Left forelimb (tissue), 1 donor: ENCODE results near the gene NUDT5.
"Not testable (repeated sequence)": the region's sequence is repeated elsewhere in the genome, so short reads cannot be mapped to it uniquely, and the experiment has no call there.

Experiments used
- DNase-seq: peaks from one replicate; pipeline ENCODE4 v3.0.0-alpha.2; 2018; ENCODE audit warnings: low spot score

NUDT5 gene

DNA sequence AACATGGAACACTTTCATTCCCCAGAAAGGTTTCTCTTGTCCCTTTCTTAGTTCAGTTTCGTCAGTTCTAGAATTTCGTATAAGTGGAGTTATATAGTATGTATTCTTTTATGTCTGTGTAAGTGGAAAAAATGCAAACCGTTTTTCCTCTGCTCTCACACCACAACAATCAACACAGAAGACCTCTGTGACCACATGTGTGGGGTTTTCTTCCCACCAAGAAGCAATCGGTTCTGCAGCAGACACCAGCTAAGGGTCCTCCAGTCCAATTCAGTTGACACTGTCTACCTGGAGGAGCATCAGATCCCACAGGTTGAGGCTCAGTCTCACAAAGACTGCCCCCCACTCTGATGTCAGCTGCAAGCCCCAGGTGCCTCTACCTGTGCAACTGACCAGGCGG, 6.5 kb upstream of the NUDT5 start:
- DNase-seq, result no peak

DNA sequence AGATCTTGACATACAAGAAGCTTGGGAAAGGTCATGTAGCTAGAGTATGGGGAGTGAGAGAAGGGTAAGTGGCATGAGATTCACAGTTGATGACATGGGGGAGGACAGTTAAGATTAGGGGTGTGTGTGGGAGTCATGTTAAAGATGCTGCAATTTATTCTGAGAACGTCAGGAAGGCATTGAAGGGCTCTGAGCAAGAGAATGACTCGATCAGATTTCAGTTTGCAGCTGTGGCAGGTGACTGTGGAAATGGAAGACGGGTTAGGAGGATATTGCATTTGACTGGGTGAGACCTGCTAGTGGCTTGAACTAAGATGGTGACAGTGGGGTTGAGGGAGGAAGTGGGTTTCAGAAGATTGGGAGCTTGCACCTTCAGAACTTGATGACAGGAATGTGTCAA, 5.9 kb upstream of the NUDT5 start:
- DNase-seq, result no peak

GRCh38 chr10:12200850-12201249, 5.2 kb upstream of the NUDT5 start:
- no peak for DNase-seq

- DNase-seq, result no peak
These were observed 2.5 kb upstream of the NUDT5 start for GRCh38 chr10:12198156-12198555.

GRCh38 chr10:12196531-12197211, 980 bp upstream of the NUDT5 start:
- no peak for DNase-seq

DNA sequence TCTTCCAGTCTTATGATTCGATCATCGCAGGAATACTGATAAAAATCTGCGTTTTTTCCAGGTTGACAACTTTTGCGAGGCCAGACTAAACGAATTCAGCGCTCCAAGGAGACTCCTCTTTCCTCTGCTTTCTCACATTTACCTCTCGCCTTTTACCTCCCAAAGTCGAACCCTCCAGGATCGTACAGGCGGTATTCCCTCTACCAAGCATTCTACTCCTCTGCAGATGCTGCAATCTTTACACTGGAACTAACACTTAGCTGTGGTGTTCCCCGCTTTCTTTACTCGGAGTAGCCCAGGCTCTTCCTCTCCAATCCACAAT, 449 bp downstream of the NUDT5 start:
- no peak for DNase-seq

GRCh38 chr10:12194752-12195271, 879 bp downstream of the NUDT5 start:
- DNase-seq, result no peak

GRCh38 chr10:12193193-12193592, 2.5 kb downstream of the NUDT5 start:
- no peak for DNase-seq

GRCh38 chr10:12191715-12192114, 4.0 kb downstream of the NUDT5 start:
- DNase-seq, result no peak

- DNase-seq, result no peak
These were observed 6.3 kb downstream of the NUDT5 start for GRCh38 chr10:12189426-12189825.

DNA sequence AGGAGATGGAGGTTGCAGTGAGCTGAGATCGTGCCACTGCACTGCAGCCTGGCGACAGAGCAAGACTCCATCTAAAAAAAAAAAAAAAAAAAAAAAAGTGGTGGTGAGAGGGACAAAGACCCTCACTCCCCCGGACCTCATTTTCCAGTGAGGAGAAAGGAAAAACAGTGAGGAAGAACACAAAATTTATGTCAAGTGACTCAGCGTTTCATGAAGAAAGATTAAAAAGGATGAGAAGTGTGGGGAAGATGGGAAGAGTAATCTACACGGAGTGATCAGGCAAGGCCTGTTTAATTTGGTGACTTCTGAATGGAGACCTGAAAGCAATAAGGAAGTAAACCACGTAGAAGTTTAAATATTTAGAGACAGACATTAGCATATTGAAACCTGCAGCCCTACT, 7.0 kb downstream of the NUDT5 start:
- no peak for DNase-seq

- DNase-seq, result no peak
These were observed 8.3 kb downstream of the NUDT5 start for GRCh38 chr10:12187321-12187905.

GRCh38 chr10:12186323-12186722, 9.4 kb downstream of the NUDT5 start:
- no peak for DNase-seq

- no peak for DNase-seq
These were observed 11.5 kb downstream of the NUDT5 start for GRCh38 chr10:12184165-12184564.

GRCh38 chr10:12181065-12181775, 14.5 kb downstream of the NUDT5 start:
- no peak for DNase-seq

- DNase-seq, result no peak
These were observed 15.3 kb downstream of the NUDT5 start for GRCh38 chr10:12180221-12180974.

DNA sequence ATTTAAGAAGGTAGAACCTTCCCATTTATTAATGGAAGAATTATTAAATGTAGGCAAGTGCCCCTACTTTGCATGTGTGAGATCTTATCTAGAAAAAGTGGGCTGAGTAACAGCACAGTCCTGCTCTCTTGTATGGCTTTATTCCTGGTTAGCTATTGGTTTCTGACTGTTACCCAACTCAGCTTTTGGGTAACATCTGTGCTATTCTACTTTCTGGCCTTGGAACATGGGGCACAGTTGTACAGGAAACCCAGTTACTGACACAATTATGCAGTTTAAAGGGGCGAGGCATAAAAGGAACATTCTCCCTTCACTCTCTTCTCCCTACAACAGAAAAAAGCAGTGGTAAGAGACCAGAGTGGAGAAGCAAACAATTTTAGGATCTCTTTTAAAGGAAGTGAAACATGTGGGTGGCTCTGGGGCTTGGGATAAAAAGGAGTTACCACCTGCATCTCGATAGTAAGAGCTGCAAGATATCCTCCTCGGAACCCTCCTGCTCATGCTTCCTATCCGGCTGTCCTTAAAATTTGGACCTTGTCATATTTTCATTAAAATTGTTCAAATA, 16.0 kb downstream of the NUDT5 start:
- DNase-seq, result no peak

GRCh38 chr10:12177642-12178041, 18.0 kb downstream of the NUDT5 start:
- DNase-seq, result no peak

DNA sequence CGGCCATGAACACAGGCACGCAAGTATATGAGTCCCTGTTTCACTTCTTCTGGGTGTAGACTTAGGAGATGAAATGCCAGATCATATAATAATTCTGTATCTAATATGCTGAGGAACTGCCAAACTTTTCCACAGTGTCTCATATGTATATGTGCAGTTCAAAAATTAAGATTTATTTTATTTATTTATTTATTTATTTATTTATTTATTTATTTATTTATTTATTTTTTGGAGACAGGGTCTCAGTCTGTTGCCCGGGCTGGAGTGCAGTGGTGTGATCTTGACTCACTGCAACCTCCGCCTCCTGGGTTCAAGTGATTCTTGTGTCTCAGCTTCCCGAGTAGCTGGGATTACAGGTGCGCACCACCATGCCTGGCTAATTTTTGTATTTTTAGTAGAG, 24.2 kb downstream of the NUDT5 start:
- DNase-seq, result not testable (repeated sequence)

DNA sequence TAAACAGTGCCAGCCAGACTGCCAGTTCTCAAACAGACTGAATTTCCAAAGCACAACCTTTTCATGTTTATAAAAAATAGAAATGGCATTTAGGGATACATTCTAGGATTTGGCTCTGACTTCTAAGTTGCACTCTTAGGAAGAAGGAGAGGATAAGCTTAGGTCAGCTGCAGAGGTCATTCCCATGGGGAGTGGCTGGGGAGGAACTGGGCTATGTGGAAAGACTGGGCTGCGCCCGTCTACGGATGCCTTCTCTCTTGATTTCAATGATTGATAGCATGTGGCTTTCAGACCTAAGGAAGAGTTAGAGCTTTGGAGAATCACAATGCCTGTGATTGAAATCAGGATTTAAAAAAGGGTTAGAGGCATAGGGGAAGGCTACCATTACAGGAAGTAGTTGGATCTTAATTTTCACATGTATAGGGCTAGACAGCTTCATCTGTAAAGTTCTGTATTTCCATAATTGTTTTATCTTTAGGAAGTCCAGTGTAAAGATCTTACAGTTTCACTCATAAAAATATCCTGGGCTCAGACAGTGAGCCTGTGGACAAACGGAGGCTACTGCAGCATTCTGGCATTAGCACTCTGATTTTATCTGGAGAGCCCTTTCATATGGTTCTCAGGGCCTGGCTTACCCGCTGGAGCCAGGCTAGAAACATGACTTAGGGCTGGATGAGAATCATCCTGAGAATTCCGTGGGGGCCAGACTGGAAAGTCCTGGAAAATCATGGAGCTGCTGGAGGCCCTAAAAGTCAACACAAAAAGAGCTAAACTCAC, 29.5 kb downstream of the NUDT5 start:
- DNase-seq, result no peak

- no peak for DNase-seq
These were observed 30.7 kb downstream of the NUDT5 start for GRCh38 chr10:12165036-12165435.

DNA sequence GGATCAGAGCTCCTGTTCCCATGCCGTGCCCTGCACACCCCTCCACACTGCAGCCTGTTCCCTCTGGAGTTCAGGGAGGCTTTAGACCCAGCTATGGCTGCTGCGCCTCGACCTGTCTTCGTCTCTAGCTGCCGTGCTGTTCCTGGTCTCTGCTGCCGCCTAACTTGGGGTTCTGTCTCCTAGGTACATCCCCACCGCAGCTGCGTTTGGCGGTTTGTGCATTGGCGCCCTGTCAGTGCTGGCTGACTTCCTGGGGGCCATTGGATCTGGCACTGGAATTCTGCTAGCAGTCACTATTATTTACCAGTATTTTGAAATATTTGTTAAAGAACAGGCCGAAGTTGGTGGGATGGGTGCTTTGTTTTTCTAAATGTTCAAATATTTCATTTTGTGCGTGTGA, 31.6 kb downstream of the NUDT5 start:
- DNase-seq, result no peak
